HepG2 (cell line): ENCODE measurements around the gene TRAP1. TPM values are rescaled to one million over a fixed set of nuclear protein-coding genes. Genes with fewer than 3 reads are reported as not detected.

ENCODE experiments used
- GATA4 ChIP-seq: sonication (generic); IDR thresholded peaks from 2 replicates; pipeline ENCODE4 v1.6.1; 2016; ENCODE audit warnings: antibody characterized with exemption, low read depth, borderline replicate concordance
- GATAD1 ChIP-seq: IDR thresholded peaks from 2 replicates; pipeline ENCODE4 v1.6.1; 2016; ENCODE audit warnings: missing genetic modification reagents, missing compliant biosample characterization
- HCFC1 ChIP-seq: fragments of 150-350 bp; IDR thresholded peaks from 2 replicates; pipeline ENCODE4 v1.6.1; 2014; ENCODE audit warnings: low read depth, low read length
- IRF2 ChIP-seq: IDR thresholded peaks from 2 replicates; pipeline ENCODE4 v1.6.1; 2018; ENCODE audit warnings: missing genetic modification reagents, missing compliant biosample characterization
- KDM2A ChIP-seq: sonication (generic); formaldehyde crosslinking; IDR thresholded peaks from 2 replicates; pipeline ENCODE4 v1.4.0; 2020; ENCODE audit warnings: low read depth, missing genetic modification reagents, borderline replicate concordance
- LCORL ChIP-seq, 2 experiments: fragments of 450-650 bp in 1 of 2; sonication (generic) in 1 of 2; formaldehyde crosslinking in 1 of 2; IDR thresholded peaks; 2 replicates each; pipeline versions ENCODE4 v1.5.0 to v1.6.1; 2017 to 2020; ENCODE audit warnings: antibody characterized with exemption in 1 of 2, missing genetic modification reagents in 1 of 2
- NFKBIZ ChIP-seq: IDR thresholded peaks from 2 replicates; pipeline ENCODE4 v1.6.1; 2018; ENCODE audit warnings: missing genetic modification reagents, missing compliant biosample characterization
- RAD21 ChIP-seq: fragments of 450-650 bp; formaldehyde crosslinking; IDR thresholded peaks from 2 replicates; pipeline ENCODE4 v1.5.0; 2020; ENCODE audit warnings: mild to moderate bottlenecking
- RARA ChIP-seq: IDR thresholded peaks from 2 replicates; pipeline ENCODE4 v1.6.1; 2016; ENCODE audit warnings: missing genetic modification reagents, missing compliant biosample characterization
- TBX2 ChIP-seq: sonication (generic); formaldehyde crosslinking; IDR thresholded peaks from 2 replicates; pipeline ENCODE4 v1.5.0; 2020; ENCODE audit warnings: missing genetic modification reagents, mild to moderate bottlenecking, borderline replicate concordance
- TCF7 ChIP-seq: sonication (generic); IDR thresholded peaks from 2 replicates; pipeline ENCODE4 v1.6.1; 2016; ENCODE audit warnings: antibody characterized with exemption, low read depth
- UBTF ChIP-seq: sonication (generic); formaldehyde crosslinking; IDR thresholded peaks from 2 replicates; pipeline ENCODE4 v1.4.0; 2020; ENCODE audit warnings: mild to moderate bottlenecking, missing genetic modification reagents
- ZFY ChIP-seq: sonication (generic); formaldehyde crosslinking; IDR thresholded peaks from 2 replicates; pipeline ENCODE4 v1.4.0; 2020; ENCODE audit warnings: missing genetic modification reagents
- ZMAT3 ChIP-seq: sonication (generic); formaldehyde crosslinking; conservative IDR thresholded peaks from 2 replicates; pipeline ENCODE4 v1.7.0; 2021; ENCODE audit warnings: missing genetic modification reagents
- ZMYM4 ChIP-seq: sonication (generic); formaldehyde crosslinking; IDR thresholded peaks from 2 replicates; pipeline ENCODE4 v1.8.1; 2023; ENCODE audit warnings: mild to moderate bottlenecking, missing genetic modification reagents
- ZNF331 ChIP-seq: sonication (generic); formaldehyde crosslinking; IDR thresholded peaks from 2 replicates; pipeline ENCODE4 v1.4.0; 2020; ENCODE audit warnings: missing genetic modification reagents
- ZNF580 ChIP-seq: IDR thresholded peaks from 2 replicates; pipeline ENCODE4 v1.6.1; 2016; ENCODE audit warnings: low read depth, borderline replicate concordance
- ZNF704 ChIP-seq: sonication (generic); formaldehyde crosslinking; IDR thresholded peaks from 2 replicates; pipeline ENCODE4 v1.8.1; 2023; ENCODE audit warnings: mild to moderate bottlenecking, inconsistent platforms, moderate library complexity, missing genetic modification reagents, borderline replicate concordance
- ZNF740 ChIP-seq: sonication (generic); formaldehyde crosslinking; IDR thresholded peaks from 2 replicates; pipeline ENCODE4 v1.4.0; 2020; ENCODE audit warnings: missing genetic modification reagents
- ZNF768 ChIP-seq: sonication (generic); formaldehyde crosslinking; IDR thresholded peaks from 2 replicates; pipeline ENCODE4 v1.4.0; 2020; ENCODE audit warnings: missing genetic modification reagents
- ZSCAN9 ChIP-seq: IDR thresholded peaks from 2 replicates; pipeline ENCODE4 v1.6.1; 2016; ENCODE audit warnings: borderline replicate concordance
- ZXDC ChIP-seq: sonication (generic); formaldehyde crosslinking; IDR thresholded peaks from 2 replicates; pipeline ENCODE4 v1.5.0; 2020; ENCODE audit warnings: mild to moderate bottlenecking, missing genetic modification reagents
- polyA plus RNA-seq, 8 experiments: library from polyadenylated mRNA; depleted of rRNA in 3 of 8; stranded (reverse) in 7 of 8; unstranded in 1 of 8; fragments of >200 nt; fragmentation: Illumina TruSeq in 4 of 8; extraction: Trizol in 4 of 8; gene quantifications; 2 replicates each; pipeline versions ENCODE4 v1.2.1 to v1.2.3, GENCODE V29; 2011 to 2016; ENCODE audit warnings: low read depth in 4 of 8, missing spikeins in 1 of 8, mixed read lengths in 1 of 8; ENCODE audit not compliant: insufficient read depth in 1 of 8
- total RNA-seq, 5 experiments: library from RNA; depleted of rRNA; stranded (reverse); fragments of >200 nt; fragmentation: Illumina TruSeq; extraction: Trizol; gene quantifications; 2 replicates each; pipeline ENCODE4 v1.2.3, GENCODE V29; 2016; ENCODE audit warnings: low read depth in 1 of 5

The TRAP1 gene
- total and polyA plus RNA-seq, 2 of the 13 experiments (the other 11 are each of a cell fraction or from before 2014, with no cell fraction given) = 127 to 240 TPM

- TF ChIP-seq ZNF740 (CRISPR knock-in tag) = no peak
- TF ChIP-seq ZSCAN9 (CRISPR knock-in tag) = peak; percentile 48; the same call in 1 of the 2 replicates
- peak; percentile 54; the same call in 1 of the 2 replicates for TF ChIP-seq NFKBIZ
- 0 out of 2 replicates have a peak, but pooled peaks have one; percentile 18 for TF ChIP-seq ZNF704 (CRISPR knock-in tag)
- TF ChIP-seq UBTF = peak; percentile 76
- 0 out of 2 replicates have a peak, but pooled peaks have one; percentile 27 for TF ChIP-seq HCFC1
- peak; percentile 45; the same call in 1 of the 2 replicates for TF ChIP-seq GATAD1
- no peak for TF ChIP-seq IRF2
- 0 out of 2 replicates have a peak, but pooled peaks have one; percentile 15 for TF ChIP-seq RARA (CRISPR knock-in tag)
- TF ChIP-seq ZNF768 (CRISPR knock-in tag) = 0 out of 2 replicates have a peak, but pooled peaks have one; percentile 9
- TF ChIP-seq ZXDC (CRISPR knock-in tag) = no peak
- peak; percentile 55; the same call in 1 of the 2 replicates for TF ChIP-seq ZMYM4
- TF ChIP-seq ZFY (CRISPR knock-in tag) = peak; percentile 68
- 0 out of 2 replicates have a peak, but pooled peaks have one; percentile 23 for TF ChIP-seq ZMAT3 (CRISPR knock-in tag)
- 0 out of 2 replicates have a peak, but pooled peaks have one; percentile 11 for TF ChIP-seq GATA4
- TF ChIP-seq TBX2 (CRISPR knock-in tag) = peak; percentile 71
- TF ChIP-seq RAD21 = 0 out of 2 replicates have a peak, but pooled peaks have one; percentile 11
- TF ChIP-seq ZNF331 = no peak
- peak; percentile 41; the same call in 1 of the 2 replicates for TF ChIP-seq ZNF580 (CRISPR knock-in tag)
- TF ChIP-seq LCORL (IDR thresholded peaks at IDR 0.05) = no peak
- peak; percentile 36; the same call in 1 of the 2 replicates for TF ChIP-seq LCORL (CRISPR knock-in tag; IDR thresholded peaks at IDR 0.05)
- TF ChIP-seq KDM2A (CRISPR knock-in tag) = peak; percentile 15; the same call in 1 of the 2 replicates
- 0 out of 2 replicates have a peak, but pooled peaks have one; percentile 3 for TF ChIP-seq TCF7
These were observed 106.0 kb downstream of the TRAP1 start, which contains the start of gene SLX4 (continued) for GRCh38 chr16:3611146-3611975.
